Stimulated activated CD4-positive, alpha-beta T cell treated with anti-CD3 and anti-CD28 coated beads, Interleukin-15, amount 100 ng/mL, for 24 hours (primary cell): ENCODE data around the gene MICAL2.

Source experiments
- DNase-seq: peaks from one replicate; pipeline ENCODE4 v3.0.0-alpha.2; 2020

The MICAL2 gene

GRCh38 chr11:12157241-12157661 lies 46.9 kb downstream of the MICAL2 start:
- DNase-seq: no peak

GRCh38 chr11:12158909-12159308 lies 48.5 kb downstream of the MICAL2 start:
- no peak for DNase-seq

- DNase-seq: no peak
Observed at GRCh38 chr11:12159351-12160099, 49.1 kb downstream of the MICAL2 start.

GRCh38 chr11:12160231-12160630 lies 49.8 kb downstream of the MICAL2 start:
- DNase-seq: no peak

DNA sequence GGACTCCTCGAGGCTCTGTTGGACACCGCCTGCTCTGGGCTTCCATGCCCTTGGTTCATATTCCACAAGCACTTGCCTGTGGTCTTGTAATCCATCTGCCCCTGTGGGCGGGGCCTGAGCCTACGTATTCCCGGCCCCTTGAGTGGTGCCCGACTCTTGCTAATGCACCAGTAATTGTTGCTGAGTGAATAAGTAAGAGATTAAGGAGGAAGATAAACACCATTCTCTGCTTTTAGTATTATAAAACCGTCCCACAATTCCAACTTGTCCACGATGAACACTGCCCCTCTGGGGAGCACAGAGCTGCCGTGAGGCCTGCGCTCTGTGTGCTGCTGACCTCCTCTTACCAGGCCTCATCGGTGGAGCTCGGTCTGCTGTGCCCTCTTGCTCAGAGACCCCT lies 50.3 kb downstream of the MICAL2 start:
- DNase-seq: no peak

GRCh38 chr11:12161137-12161536 lies 50.7 kb downstream of the MICAL2 start:
- no peak for DNase-seq

GRCh38 chr11:12161603-12162350 lies 51.4 kb downstream of the MICAL2 start:
- DNase-seq: no peak

DNA sequence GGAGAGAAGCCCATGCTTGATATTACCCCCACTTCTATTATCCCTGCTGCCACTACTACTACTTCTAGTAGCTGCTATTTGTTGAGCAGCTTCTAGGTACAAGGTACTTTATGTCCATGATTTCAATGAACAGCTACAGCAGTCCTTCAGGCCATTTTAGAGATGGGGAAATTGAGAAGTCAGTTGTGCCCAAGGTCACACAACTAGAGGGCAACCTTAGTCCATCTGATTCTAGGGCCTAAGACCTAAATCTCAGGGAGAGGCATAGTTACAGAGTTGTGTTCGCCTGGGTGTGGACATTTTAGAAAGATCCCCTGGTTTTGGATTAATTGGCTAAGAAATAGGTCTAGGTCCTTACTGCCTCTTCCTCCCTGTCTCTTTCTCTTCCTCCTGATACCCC lies 52.3 kb downstream of the MICAL2 start:
- no peak for DNase-seq

- DNase-seq: no peak
Observed at GRCh38 chr11:12163181-12163941, 53.0 kb downstream of the MICAL2 start.

GRCh38 chr11:12164061-12165014 lies 53.9 kb downstream of the MICAL2 start:
- DNase-seq: no peak

DNA sequence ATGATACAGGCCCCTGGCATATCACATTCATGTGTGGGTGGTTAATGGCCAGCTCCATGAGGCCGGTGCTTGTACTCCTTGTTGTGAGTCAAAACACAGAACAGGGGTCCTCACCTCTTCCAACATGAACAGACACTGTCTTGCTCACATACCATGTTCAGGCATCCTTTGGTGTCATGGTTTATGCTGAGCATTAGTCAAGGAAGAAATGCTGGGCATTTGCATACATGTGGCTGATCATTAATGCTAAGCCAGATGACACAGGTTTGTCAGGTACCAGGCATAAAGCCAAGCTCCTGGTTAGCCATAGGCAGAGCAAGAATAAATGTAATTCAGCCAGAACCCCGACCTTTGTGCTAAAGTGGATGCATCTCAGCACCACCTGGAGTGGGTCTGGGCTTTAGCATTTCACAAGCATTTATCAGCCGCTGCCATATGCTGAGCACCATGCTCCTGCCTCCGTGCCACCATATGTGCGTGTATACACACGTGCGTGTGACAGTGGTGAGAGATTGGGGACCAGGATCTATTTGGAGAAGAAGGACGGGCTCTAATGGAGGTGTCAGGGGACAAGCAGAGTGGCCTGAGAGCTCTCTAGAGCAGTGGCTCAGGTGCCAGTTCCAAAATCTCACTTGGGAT lies 55.0 kb downstream of the MICAL2 start:
- DNase-seq: no peak

- DNase-seq: no peak
Observed at GRCh38 chr11:12166299-12167060, 56.1 kb downstream of the MICAL2 start.

DNA sequence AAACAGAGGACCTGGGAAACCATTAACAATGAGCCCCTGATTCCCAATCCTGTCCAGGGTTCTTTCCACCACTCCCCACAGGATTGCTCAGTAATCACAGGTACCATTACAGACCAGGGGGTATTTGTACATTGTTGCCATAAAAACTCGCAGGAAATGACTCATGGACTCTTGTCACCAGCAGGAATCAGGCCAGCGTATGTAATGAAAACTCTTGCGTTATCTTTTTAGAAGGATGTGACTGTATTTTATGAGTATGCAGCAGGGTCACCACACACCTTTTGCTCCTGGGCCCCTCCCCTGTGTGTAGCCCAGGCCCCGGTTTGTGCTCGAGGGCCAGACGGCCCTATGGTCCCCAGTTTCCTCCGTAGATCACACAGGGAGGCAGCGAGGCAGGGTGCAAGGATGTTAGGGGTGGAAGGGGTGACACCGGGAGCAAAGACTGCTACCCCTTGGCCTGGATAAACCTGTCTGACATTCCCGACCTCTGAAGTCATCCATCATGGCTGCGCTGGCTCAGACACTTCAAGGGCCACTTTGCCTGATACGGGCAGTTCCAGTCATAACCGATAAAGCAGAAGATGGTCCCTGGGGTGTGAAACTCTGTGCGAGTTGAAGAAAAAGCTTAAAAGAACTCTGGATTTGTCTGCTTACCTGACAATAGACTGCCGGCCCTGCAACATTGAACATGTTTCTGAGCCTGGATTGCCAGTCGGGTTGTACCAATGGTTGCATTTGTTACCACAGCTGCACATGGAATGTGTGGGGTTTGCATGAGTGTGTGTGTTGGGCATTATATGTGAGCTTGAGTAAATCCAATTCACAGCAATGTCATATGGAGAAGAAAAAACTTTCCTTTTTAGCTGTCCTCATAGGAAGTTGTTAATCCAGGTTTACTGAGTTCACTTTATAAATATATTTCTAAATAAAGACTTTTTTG lies 56.9 kb downstream of the MICAL2 start:
- DNase-seq: peak; percentile 51

DNA sequence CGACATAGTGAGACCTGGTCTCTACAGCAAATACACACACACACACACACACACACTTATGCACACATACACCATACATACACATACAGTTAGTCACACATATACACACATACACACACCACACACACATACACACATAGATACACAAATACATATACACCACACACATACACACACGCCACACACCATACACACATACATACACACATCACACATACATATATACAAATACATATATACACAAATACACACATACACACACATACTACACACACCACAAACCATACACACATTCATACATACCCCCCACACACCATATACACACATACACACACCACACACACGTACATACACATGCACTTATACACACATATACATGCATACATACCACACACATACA lies 57.7 kb downstream of the MICAL2 start:
- DNase-seq: no peak

DNA sequence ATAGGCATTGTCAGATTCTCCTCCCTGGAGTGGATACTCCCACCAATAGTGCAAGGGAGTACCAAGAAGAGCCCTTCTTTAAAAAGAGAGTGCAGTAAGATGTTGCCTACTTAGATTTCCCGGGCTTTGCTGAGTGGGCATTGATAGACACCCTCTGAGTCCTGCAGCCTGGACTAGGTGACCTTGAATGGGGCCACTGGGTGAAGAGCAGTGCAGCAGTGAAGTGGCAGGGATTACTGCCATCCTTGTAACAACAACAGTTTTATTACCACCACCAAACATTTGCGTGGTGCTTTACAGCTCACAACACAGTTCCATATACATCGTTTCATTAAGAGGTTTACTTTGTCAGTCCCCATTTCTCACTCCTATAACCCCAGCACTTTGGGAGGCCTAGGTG lies 59.4 kb downstream of the MICAL2 start:
- DNase-seq: no peak

- DNase-seq: no peak
Observed at GRCh38 chr11:12170501-12170900, 60.1 kb downstream of the MICAL2 start.

GRCh38 chr11:12170984-12171383 lies 60.6 kb downstream of the MICAL2 start:
- no peak for DNase-seq

- DNase-seq: no peak
Observed at GRCh38 chr11:12171921-12172320, 61.5 kb downstream of the MICAL2 start.

DNA sequence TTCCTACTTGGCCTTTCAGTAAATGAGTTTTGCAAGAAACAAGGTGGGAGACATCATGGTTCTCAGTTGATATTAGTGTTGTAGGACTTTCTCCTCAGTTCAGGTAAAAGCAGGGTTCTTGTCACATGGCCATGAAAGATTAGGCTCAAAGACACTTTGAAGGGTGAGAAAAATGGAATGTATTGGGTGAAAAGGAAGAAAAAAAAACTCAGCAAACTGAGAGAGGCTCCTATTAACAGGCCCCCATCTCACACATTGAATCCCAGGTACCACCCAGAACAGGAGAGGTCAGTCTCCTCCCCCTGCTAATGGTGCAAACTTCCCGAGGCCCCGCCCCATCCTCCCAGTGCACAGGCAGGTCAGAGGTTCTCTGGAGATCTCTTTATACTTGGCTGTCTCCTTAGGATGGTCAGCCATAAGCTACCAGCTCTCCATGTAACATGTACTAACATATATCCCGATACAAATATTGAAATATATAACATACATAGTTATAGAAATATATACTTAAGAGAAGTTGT lies 62.2 kb downstream of the MICAL2 start:
- no peak for DNase-seq

DNA sequence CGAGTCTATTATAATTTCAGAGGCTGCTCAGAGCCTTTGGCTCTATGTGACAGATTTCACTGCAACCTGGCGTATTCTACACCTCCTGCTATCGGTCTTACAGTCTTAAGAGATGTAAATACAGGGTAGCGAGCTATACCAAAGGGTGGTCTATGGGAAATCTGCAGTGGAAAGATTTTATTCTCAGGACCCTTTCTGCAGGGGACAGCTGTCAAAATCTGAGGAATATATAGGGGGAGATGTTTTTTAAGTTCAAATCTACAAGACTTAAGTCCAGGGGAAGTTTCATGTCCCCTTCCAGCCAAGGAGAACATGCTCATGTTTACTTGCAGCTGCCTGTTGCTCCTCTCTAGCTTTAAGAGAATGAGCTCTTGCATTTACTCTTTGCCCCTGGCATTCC lies 62.7 kb downstream of the MICAL2 start:
- no peak for DNase-seq
